Smooth muscle cell of the coronary artery (primary cell): Measurements from ENCODE around the gene SIGLEC11. TPM values are rescaled to one million over a fixed set of nuclear protein-coding genes. Genes with fewer than 3 reads are reported as not detected.

ENCODE experiments used
- total RNA-seq: library from RNA; depleted of rRNA; stranded (reverse); fragments of >200 nt; gene quantifications from 2 replicates; pipeline ENCODE4 v1.2.3, GENCODE V29; 2014; ENCODE audit warnings: low replicate concordance

The SIGLEC11 gene, protein sequence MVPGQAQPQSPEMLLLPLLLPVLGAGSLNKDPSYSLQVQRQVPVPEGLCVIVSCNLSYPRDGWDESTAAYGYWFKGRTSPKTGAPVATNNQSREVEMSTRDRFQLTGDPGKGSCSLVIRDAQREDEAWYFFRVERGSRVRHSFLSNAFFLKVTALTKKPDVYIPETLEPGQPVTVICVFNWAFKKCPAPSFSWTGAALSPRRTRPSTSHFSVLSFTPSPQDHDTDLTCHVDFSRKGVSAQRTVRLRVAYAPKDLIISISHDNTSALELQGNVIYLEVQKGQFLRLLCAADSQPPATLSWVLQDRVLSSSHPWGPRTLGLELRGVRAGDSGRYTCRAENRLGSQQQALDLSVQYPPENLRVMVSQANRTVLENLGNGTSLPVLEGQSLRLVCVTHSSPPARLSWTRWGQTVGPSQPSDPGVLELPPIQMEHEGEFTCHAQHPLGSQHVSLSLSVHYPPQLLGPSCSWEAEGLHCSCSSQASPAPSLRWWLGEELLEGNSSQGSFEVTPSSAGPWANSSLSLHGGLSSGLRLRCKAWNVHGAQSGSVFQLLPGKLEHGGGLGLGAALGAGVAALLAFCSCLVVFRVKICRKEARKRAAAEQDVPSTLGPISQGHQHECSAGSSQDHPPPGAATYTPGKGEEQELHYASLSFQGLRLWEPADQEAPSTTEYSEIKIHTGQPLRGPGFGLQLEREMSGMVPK
- not detected in 2 replicates for total RNA-seq

DNA sequence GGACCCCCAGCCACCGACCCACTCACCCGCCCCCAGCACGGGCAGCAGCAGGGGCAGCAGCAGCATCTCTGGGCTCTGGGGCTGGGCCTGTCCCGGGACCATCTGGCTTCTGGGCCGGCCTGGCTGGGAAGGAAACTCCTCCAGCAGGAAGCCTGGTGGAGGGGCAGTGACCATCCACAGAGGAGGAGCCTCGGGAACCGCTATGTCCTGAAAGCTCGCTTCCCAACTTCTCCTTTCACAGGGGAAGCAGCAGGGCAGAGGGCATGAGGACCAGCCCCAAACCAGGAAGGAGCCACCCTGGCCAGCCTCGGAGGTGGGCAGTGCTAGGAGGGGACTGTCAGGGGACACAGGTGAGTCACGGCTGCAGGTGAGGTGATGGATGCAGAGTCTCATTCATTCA lies at the start of gene SIGLEC11:
SIGLEC11 (minus strand) TSS at position 193 of the 400 bp plus-strand sequence; CDS start at position 102, 91 bp downstream.

DNA sequence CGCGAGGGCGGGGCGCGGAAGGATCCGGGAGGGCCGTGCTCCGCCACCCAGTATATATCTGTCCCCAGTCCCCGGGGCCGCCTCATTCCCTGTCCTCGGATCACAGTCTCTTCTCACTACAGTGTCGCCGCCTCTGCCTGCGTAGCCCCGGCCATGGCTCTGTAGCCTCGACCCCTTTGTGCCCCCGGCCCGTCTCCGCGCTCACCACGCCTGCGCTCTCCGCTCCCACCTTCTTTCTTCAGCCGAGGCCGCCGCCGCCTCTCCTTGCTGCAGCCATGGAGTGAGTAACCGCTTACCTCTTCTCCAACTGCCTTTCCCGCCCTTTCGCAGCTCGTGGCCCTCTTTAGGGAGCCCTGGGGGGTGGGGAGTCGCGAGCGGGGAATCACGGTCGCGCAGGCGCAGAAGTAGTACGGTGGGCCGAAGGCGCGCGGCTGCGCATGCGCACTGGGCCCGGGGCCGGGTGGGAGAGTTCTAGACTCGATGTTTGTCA lies 31.8 kb downstream of the SIGLEC11 start, which contains the start of the genes ATF5 and NUP62:
ATF5 (plus strand) TSS at position 85 of the 490 bp plus-strand sequence. CDS start 1,646 bp downstream, outside the sequence.
NUP62 (minus strand) TSS at position 384 of the 490 bp plus-strand sequence. CDS start 19,697 bp downstream, outside the sequence.

Other genes with a start within 250 kb of the SIGLEC11 start
- 0.08 and 3.3 TPM in 2 replicates for gene TSKS, start 197.9 kb downstream of the SIGLEC11 start, total RNA-seq
- 82.6 and 113 TPM in 2 replicates for gene AP2A1, start 194.2 kb downstream of the SIGLEC11 start, total RNA-seq
- gene FUZ, start 147.9 kb downstream of the SIGLEC11 start, total RNA-seq, result 19.3 and 21.6 TPM in 2 replicates
- gene MED25, start 142.9 kb downstream of the SIGLEC11 start, total RNA-seq, result 13.0 and 14.7 TPM in 2 replicates
- 64.5 and 72.9 TPM in 2 replicates for gene PTOV1, start 110.0 kb downstream of the SIGLEC11 start, total RNA-seq
- 25.7 and 40.7 TPM in 2 replicates for gene PNKP, start 93.6 kb downstream of the SIGLEC11 start, total RNA-seq
- 7.1 and 9.8 TPM in 2 replicates for gene AKT1S1, start 83.8 kb downstream of the SIGLEC11 start, total RNA-seq
- 5.6 and 7.0 TPM in 2 replicates for gene TBC1D17, start 83.5 kb downstream of the SIGLEC11 start, total RNA-seq
- 0.23 TPM in 1 of 2 replicates, not detected in the other for gene IL4I1, start 64.3 kb downstream of the SIGLEC11 start, total RNA-seq
- gene ATF5, start 32.0 kb downstream of the SIGLEC11 start, total RNA-seq, result 2.8 and 8.8 TPM in 2 replicates
- gene NUP62, start 31.7 kb downstream of the SIGLEC11 start, total RNA-seq, result 17.2 and 21.4 TPM in 2 replicates
- 15.9 and 17.3 TPM in 2 replicates for gene VRK3, start 64.2 kb upstream of the SIGLEC11 start, total RNA-seq
- 5.3 and 6.3 TPM in 2 replicates for gene ZNF473, start 64.8 kb upstream of the SIGLEC11 start, total RNA-seq
- not detected in 2 replicates for gene IZUMO2, start 202.1 kb upstream of the SIGLEC11 start, total RNA-seq
- gene MYH14, start 242.4 kb upstream of the SIGLEC11 start, total RNA-seq, result under 0.01 TPM in 1 of 2 replicates, not detected in the other